H9 (cell line): Measurements from ENCODE around the gene UBE2N. TPM values are rescaled to one million over a fixed set of nuclear protein-coding genes. Genes with fewer than 3 reads are reported as not detected.

ENCODE experiments used
- DNase-seq: peaks from one replicate; pipeline ENCODE4 v3.0.0-alpha.2; 2017
- H2AFZ ChIP-seq: one replicate; pipeline ENCODE4 v1.6.1; 2013; ENCODE audit warnings: mild to moderate bottlenecking, low read length, control low read depth, moderate library complexity
- H2AK5ac ChIP-seq: 2 replicates; pipeline ENCODE4 v1.6.1; 2013; ENCODE audit warnings: low read length, control low read depth, mixed read lengths; ENCODE audit not compliant: insufficient read length
- H2BK120ac ChIP-seq: one replicate; pipeline ENCODE4 v1.6.1; 2013; ENCODE audit warnings: low read depth, mild to moderate bottlenecking, low read length, control low read depth, inconsistent platforms; ENCODE audit not compliant: poor library complexity, severe bottlenecking
- H2BK12ac ChIP-seq: 2 replicates; pipeline ENCODE4 v1.6.1; 2013; ENCODE audit warnings: low read length, control low read depth, mixed read lengths, low read depth; ENCODE audit not compliant: insufficient read length
- H2BK15ac ChIP-seq: 2 replicates; pipeline ENCODE4 v1.6.1; 2013; ENCODE audit warnings: low read depth, low read length, control low read depth
- H2BK20ac ChIP-seq: one replicate; pipeline ENCODE4 v1.6.1; 2013; ENCODE audit warnings: low read depth, mild to moderate bottlenecking, low read length, control low read depth, inconsistent platforms; ENCODE audit not compliant: poor library complexity, severe bottlenecking
- H2BK5ac ChIP-seq: 2 replicates; pipeline ENCODE4 v1.6.1; 2013; ENCODE audit warnings: low read length, control low read depth, mixed read lengths; ENCODE audit not compliant: insufficient read length
- H3K14ac ChIP-seq: 2 replicates; pipeline ENCODE4 v1.6.1; 2013; ENCODE audit warnings: low read length, control low read depth; ENCODE audit not compliant: insufficient read depth
- H3K18ac ChIP-seq: 2 replicates; pipeline ENCODE4 v1.6.1; 2013; ENCODE audit warnings: low read depth, mild to moderate bottlenecking, mixed read lengths, low read length, control low read depth; ENCODE audit not compliant: insufficient read length
- H3K23ac ChIP-seq: 2 replicates; pipeline ENCODE4 v1.6.1; 2013; ENCODE audit warnings: low read length, control low read depth, mixed read lengths, low read depth; ENCODE audit not compliant: insufficient read length
- H3K23me2 ChIP-seq: 2 replicates; pipeline ENCODE4 v1.6.1; 2013; ENCODE audit warnings: low read depth, mild to moderate bottlenecking, mixed read lengths, low read length, control low read depth; ENCODE audit not compliant: insufficient read length, poor library complexity, severe bottlenecking
- H3K27ac ChIP-seq: 2 replicates; pipeline ENCODE4 v1.5.1; 2013; ENCODE audit warnings: low read length, control low read depth, mixed read lengths, low read depth; ENCODE audit not compliant: insufficient read length
- H3K27me3 ChIP-seq: 2 replicates; pipeline ENCODE4 v1.6.1; 2013; ENCODE audit warnings: low read length, control low read depth, inconsistent platforms; ENCODE audit not compliant: insufficient read depth
- H3K4ac ChIP-seq: 2 replicates; pipeline ENCODE4 v1.6.1; 2013; ENCODE audit warnings: low read depth, mild to moderate bottlenecking, control low read depth, inconsistent platforms, low read length, moderate library complexity
- H3K4me1 ChIP-seq: 2 replicates; pipeline ENCODE4 v1.6.1; 2013; ENCODE audit warnings: low read length, control low read depth, inconsistent platforms; ENCODE audit not compliant: insufficient read depth
- H3K4me2 ChIP-seq: 2 replicates; pipeline ENCODE4 v1.6.1; 2013; ENCODE audit warnings: low read length, control low read depth, mixed read lengths; ENCODE audit not compliant: insufficient read length, insufficient read depth
- H3K56ac ChIP-seq: 2 replicates; pipeline ENCODE4 v1.6.1; 2013; ENCODE audit warnings: low read depth, mild to moderate bottlenecking, mixed read lengths, low read length, control low read depth; ENCODE audit not compliant: insufficient read length
- H3K79me1 ChIP-seq: 2 replicates; pipeline ENCODE4 v1.6.1; 2013; ENCODE audit warnings: low read depth, mild to moderate bottlenecking, moderate library complexity, low read length, control low read depth, inconsistent platforms; ENCODE audit not compliant: insufficient read depth, poor library complexity, severe bottlenecking
- H3K79me2 ChIP-seq: 2 replicates; pipeline ENCODE4 v1.6.1; 2013; ENCODE audit warnings: low read length, control low read depth, inconsistent platforms; ENCODE audit not compliant: insufficient read depth
- H3K9ac ChIP-seq: 2 replicates; pipeline ENCODE4 v1.6.1; 2013; ENCODE audit warnings: low read length, control low read depth, mixed read lengths; ENCODE audit not compliant: insufficient read length; ENCODE audit errors: extremely low read depth
- H3K9me3 ChIP-seq: one replicate; pipeline ENCODE4 v1.6.1; 2013; ENCODE audit warnings: low read depth, low read length, inconsistent platforms; ENCODE audit not compliant: control insufficient read depth
- H3T11ph ChIP-seq: one replicate; pipeline ENCODE4 v1.6.1; 2013; ENCODE audit warnings: mild to moderate bottlenecking, low read length, control low read depth, inconsistent platforms
- H4K20me1 ChIP-seq: one replicate; pipeline ENCODE4 v1.6.1; 2013; ENCODE audit not compliant: control insufficient read depth, insufficient read length, insufficient read depth
- H4K5ac ChIP-seq: 2 replicates; pipeline ENCODE4 v1.6.1; 2013; ENCODE audit warnings: low read depth, mild to moderate bottlenecking, mixed read lengths, low read length, control low read depth; ENCODE audit not compliant: insufficient read length
- H4K8ac ChIP-seq: replicated peaks from 2 replicates; pipeline ENCODE4 v1.6.1; 2013; ENCODE audit warnings: low read length, control low read depth, mixed read lengths, low read depth; ENCODE audit not compliant: insufficient read length
- H4K91ac ChIP-seq: 2 replicates; pipeline ENCODE4 v1.6.1; 2013; ENCODE audit warnings: low read depth, mild to moderate bottlenecking, moderate library complexity, mixed read lengths, low read length, control low read depth; ENCODE audit not compliant: insufficient read length
- H3K27ac Mint-ChIP-seq, 3 experiments: 2 replicates in 2 of 3; 3 replicates in 1 of 3; pipeline ENCODE4 v1.8.0; 2020 to 2021; ENCODE audit warnings: mixed read lengths in 3 of 3, mild to moderate bottlenecking in 1 of 3, moderate library complexity in 1 of 3
- H3K27me3 Mint-ChIP-seq: 2 replicates; pipeline ENCODE4 v1.8.0; 2021; ENCODE audit warnings: low read depth, mild to moderate bottlenecking, moderate library complexity, mixed read lengths
- H3K36me3 Mint-ChIP-seq, 3 experiments: 2 replicates in 2 of 3; 3 replicates in 1 of 3; pipeline ENCODE4 v1.8.0; 2020 to 2021; ENCODE audit warnings: low read depth in 3 of 3, mixed read lengths in 3 of 3; ENCODE audit not compliant: insufficient read depth in 1 of 3
- H3K4me1 Mint-ChIP-seq, 2 experiments: 2 replicates each; pipeline ENCODE4 v1.8.0; 2020; ENCODE audit warnings: mixed read lengths in 2 of 2
- H3K4me3 Mint-ChIP-seq, 2 experiments: 2 replicates in 1 of 2; 3 replicates in 1 of 2; pipeline ENCODE4 v1.8.0; 2020 to 2021; ENCODE audit warnings: mild to moderate bottlenecking in 2 of 2, mixed read lengths in 2 of 2, moderate library complexity in 1 of 2
- H3K9me3 Mint-ChIP-seq, 2 experiments: 2 replicates in 1 of 2; 3 replicates in 1 of 2; pipeline ENCODE4 v1.8.0; 2020; ENCODE audit warnings: mild to moderate bottlenecking in 2 of 2, mixed read lengths in 2 of 2, moderate library complexity in 1 of 2
- CTCF ChIP-seq: fragments of 200-600 bp; sonication (generic); conservative IDR thresholded peaks from 3 replicates; pipeline ENCODE4 v1.8.0; 2021; ENCODE audit warnings: antibody characterized with exemption, mild to moderate bottlenecking
- total RNA-seq: library from RNA; stranded (reverse); gene quantifications from 2 replicates; pipeline ENCODE4 v1.2.1, GENCODE V29; 2021

UBE2N gene
- total RNA-seq, 1 experiment from 2014 or later, result 192 TPM

- Mint-ChIP-seq H3K27me3 (no peaks in the 10 kb centered on the region), H3K9me3 (no peaks in the 10 kb centered on the region), H3K4me3 (no peak overlapping the region), H3K36me3 (peaks cover 28 to 60% (median 49%) of the 10 kb centered on the region in 3 experiments; a peak in 6 of 7 replicates), H3K4me1 (no peaks in the 10 kb centered on the region), H3K27ac (peak overlapping the region in 2 of 3 experiments; percentile 44 to 53; a peak in 2 of 7 replicates)
- DNase-seq, result no peak
- Histone ChIP-seq H3T11ph (no peak overlapping the region), H3K23ac (no peak overlapping the region), H3K14ac (no peak overlapping the region), H4K20me1 (no peaks in the 10 kb centered on the region), H2BK5ac (no peak overlapping the region), H2BK12ac (no peak overlapping the region), H3K9me3 (no peaks in the 10 kb centered on the region), H4K5ac (no peak overlapping the region), H2BK15ac (no peak overlapping the region), H3K4me2 (no peak overlapping the region), H3K56ac (no peak overlapping the region), H2AFZ (no peak overlapping the region), H3K9ac (no peak overlapping the region), H3K79me1 (peaks cover 4% of the 10 kb centered on the region), H4K8ac (no peak overlapping the region), H4K91ac (no peak overlapping the region), H2BK20ac (no peak overlapping the region), H3K23me2 (no peaks in the 10 kb centered on the region), H3K27me3 (no peaks in the 10 kb centered on the region), H2AK5ac (no peak overlapping the region), H3K79me2 (peaks cover 2% of the 10 kb centered on the region; the same call in 1 of the 2 replicates), H2BK120ac (no peak overlapping the region), H3K18ac (no peak overlapping the region), H3K27ac (no peak overlapping the region), H3K4me1 (no peaks in the 10 kb centered on the region), H3K4ac (no peak overlapping the region)
- no peak for TF ChIP-seq CTCF
Measured at GRCh38 chr12:93476555-93476954, 34.8 kb upstream of the UBE2N start.
